GM18861 (cell line): ENCODE data around the gene RPUSD1.

Experiments used
- ATAC-seq: cut with Tn5 transposase; IDR thresholded peaks from one replicate; pipeline ENCODE4 v1.9.1; 2021; ENCODE audit not compliant: unreplicated experiment

Gene RPUSD1

DNA sequence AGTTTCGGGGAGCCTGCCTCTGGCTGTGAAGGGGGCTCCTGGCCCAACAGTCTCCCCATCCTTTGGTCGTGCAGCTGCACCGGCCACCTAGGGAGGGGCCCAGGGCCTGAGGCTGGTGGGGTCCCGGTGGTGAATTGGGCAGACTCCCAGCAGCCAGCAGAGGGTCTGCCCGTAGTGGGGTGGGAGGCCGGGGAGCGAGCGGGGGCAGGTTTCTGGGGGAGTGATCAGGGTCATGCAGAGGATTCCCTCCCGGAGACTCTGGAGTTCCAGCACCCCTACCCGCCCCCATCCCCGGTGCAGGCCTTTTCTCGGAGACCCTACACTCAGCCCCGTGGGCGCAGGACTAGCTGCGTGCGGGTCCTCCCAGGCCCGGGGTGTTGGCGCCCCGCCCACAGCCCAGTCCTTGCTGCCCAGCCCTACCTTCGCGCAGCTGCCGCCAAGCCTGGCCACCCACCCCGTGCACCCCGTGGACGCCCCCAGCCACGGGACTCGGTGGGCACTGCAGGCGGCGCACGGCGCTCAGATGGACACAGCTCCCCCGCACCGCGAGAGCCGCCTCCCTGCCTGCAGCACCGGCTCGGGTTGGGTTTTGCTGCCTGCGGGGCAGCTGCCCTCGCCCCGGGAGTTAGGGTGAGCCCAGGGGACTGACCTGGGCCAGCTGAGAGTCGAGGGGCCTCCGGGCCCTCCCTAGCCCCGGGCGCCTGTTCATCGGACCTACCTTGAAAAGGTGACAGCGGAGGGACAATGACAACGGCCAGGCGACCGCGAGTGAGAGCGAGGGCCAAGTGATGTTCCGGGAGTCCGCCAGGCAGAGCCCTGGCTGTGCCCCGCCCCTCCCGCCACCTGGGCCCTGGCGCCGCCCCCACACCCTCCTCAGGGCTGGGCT is 12.0 kb upstream of the RPUSD1 start, which contains the start of gene GNG13:
Gene GNG13 (minus strand): TSS at position 787 of the 886 bp plus-strand sequence. CDS start 1,657 bp downstream, outside the sequence.
- ATAC-seq: no peak

- no peak for ATAC-seq
Measured at GRCh38 chr16:799111-799947, 11.1 kb upstream of the RPUSD1 start.

- ATAC-seq: no peak
Measured at GRCh38 chr16:798666-799065, 10.5 kb upstream of the RPUSD1 start.

DNA sequence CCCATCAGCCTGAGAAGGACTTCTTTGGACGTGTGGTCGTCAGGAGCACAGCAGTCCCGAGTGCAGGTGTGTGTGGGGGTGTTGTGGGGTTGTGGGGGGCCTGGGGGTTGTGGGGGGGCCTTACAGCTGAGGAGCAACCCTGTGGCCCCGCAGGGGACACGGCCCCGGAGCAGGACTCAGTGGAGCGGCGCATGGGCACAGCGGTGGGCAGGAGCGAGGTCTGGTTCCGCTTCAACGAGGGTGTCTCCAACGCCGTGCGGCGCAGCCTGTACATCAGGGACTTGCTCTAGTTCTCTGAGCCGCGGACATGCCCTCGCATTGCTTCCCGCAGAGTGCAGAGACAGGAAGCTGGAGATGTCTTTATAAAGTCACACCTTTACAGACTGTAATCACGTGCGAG is 9.5 kb upstream of the RPUSD1 start:
- no peak for ATAC-seq

DNA sequence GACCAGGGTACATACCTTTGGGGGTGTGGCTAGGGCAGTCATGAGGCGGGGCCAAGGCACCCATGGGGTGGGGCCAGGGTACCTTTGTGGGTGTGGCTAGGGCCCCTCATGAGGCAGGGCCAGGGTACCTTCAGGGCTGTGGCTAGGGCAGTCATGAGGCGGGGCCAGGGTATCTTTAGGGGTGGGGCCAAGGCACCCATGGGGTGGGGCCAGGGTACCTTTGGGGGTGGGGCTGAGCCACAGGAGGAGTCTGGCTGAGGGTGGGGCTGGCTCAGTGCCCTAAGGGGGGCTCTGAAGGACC is 8.9 kb upstream of the RPUSD1 start:
- ATAC-seq: no peak

DNA sequence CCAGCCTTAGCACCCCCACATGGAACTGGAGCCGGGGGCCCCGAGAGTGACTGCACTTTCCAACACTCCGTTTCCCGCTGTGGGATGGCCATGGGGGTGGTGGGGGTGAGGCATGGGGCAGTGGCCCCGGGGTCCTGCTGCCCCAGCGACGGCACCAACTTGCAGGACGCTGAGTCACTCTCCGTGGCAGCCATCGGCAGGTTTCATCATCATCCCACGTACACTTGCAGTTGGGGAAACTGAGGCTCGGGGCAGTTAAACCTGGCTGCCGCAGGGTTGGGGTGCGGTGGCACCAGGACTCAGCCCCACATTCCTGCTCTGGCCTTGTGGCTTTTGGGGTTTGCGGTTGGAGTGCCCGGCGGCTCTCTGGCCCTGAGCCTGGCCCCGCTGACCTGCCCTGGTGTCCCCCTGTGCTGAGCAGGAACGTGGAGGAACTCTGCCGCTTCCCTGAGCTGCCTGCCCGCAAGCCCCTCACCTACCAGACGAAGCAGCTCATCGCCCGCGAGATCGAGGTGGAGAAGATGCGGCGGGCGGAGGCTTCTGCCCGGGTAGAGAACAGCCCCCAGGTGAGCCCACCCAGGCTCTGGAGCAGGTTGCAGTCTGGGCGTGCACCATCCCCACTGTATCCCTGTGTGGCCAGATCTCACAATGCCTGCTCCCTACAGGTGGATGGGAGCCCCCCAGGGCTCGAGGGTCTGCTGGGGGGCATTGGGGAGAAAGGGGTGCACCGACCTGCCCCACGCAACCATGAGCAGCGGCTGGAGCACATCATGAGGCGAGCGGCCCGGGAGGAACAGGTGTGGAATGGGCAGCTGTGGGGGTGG is 8.3 kb upstream of the RPUSD1 start:
- no peak for ATAC-seq

GRCh38 chr16:795580-796229 is 7.5 kb upstream of the RPUSD1 start:
- no peak for ATAC-seq

- ATAC-seq: no peak
Measured at GRCh38 chr16:794853-795466, 6.8 kb upstream of the RPUSD1 start.

GRCh38 chr16:794091-794822 is 6.1 kb upstream of the RPUSD1 start:
- ATAC-seq: no peak

DNA sequence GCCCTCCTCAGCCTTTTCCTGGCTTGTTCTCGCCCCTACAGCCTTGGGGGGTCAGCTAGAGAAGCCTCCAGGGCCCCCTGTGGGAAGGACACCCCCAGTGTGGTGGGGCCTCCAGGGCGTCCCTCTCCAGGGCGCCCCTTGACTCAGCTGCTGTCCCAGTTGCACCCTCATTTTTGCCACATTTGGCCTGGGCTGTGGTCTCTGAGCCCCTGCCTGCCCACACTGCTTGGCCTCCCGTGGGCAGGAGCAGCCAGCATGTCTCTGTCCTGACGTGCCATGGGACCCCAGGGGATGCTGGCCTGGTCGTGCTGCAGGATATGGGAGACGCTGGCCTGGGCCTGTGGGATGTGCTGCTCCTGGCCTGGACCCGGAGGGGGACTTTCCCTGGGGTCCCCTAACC is 5.2 kb upstream of the RPUSD1 start:
- no peak for ATAC-seq

- ATAC-seq: no peak
Measured at GRCh38 chr16:792221-792995, 4.2 kb upstream of the RPUSD1 start.

DNA sequence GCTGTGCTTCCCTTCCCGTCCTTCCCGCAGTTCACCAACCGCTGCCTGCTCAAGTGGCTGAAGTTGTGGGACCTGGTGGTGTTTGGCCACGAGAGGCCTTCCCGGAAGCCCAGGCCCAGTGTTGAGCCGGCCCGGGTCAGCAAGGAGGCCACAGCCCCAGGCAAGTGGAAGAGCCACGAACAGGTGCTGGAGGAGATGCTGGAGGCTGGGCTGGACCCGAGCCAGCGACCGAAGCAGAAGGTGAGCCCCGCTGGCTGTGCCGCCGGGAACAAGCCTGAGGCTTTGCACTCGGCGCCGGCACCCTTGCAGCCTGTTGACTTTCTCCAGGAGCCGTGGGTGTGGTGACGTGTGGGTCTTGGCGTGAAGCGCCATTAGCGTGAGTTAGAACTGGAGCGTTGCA is 3.0 kb upstream of the RPUSD1 start:
- ATAC-seq: no peak

- ATAC-seq: no peak
Measured at GRCh38 chr16:790086-790485, 1.9 kb upstream of the RPUSD1 start.

DNA sequence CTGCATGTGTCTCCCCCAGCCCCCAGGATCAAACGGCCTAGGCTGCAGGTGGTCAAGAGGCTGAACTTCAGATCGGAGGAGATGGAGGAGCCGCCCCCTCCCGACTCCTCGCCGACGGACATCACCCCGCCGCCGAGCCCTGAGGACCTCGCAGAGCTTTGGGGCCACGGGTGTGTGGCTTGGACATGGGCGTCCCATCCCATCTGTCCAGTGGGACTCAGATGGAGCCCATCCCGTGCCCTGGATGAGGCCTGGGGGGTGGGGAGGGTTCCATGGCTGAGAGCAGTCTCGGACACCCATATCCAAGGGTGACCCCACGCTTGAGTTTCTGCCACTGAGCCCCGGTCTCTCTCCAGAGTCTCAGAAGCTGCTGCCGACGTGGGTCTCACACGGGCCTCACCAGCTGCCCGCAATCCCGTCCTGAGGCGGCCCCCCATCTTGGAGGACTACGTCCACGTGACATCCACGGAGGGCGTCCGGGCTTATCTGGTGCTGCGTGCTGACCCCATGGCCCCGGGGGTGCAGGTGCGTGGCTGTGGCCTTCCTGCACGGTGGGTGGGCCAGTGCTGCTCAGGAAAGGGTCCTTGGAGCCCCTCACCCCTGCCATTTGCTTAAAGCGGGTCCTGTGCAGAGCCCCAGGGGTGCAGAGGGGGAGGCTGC is 1.1 kb upstream of the RPUSD1 start:
- no peak for ATAC-seq

GRCh38 chr16:788399-789126 is 382 bp upstream of the RPUSD1 start, which contains the start of gene CHTF18:
CHTF18 (plus strand) TSS chr16:788620; CDS start chr16:788685, 65 bp downstream.
- peak; percentile 62 for ATAC-seq

DNA sequence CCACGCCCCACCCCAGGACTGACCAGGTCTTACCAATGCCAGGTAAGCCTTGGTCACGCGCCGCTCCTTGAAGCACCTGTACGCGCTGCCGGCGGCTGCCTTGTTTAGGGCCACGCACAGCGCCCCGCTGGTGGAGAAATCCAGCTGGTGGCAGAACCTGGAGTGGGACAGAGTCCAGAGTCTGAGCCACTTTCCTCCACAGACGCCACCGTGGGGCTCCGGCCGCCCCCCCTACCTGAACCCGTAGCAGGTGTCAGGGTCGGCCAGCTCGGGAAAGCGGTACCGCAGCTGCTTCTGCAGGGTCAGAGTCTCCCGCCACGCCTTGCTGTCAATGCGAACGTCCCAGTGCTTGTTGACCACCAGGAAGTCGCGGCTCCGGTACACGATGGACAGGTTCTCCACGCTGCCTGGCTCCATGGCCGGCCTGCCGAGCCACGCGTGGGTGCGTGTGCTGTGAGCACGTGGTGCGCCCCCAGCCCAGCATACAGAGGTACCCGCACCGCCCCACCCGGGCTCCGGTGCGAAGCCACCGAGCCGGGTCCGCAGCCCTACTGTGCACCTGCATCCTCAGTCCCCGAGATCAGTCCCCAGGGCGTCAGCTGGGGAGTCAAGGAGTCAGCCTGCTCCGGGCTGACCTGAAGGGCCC is 737 bp downstream of the RPUSD1 start:
- ATAC-seq: no peak
